GDM1 (cell line): ENCODE data around the gene ZNF846.
"Not testable (repeated sequence)": the region's sequence is repeated elsewhere in the genome, so short reads cannot be mapped to it uniquely, and the experiment has no call there.

Experiments
- DNase-seq: peaks from one replicate; lab custom pipeline; 2025; lab: John Stamatoyannopoulos, UW

ZNF846 gene

DNA sequence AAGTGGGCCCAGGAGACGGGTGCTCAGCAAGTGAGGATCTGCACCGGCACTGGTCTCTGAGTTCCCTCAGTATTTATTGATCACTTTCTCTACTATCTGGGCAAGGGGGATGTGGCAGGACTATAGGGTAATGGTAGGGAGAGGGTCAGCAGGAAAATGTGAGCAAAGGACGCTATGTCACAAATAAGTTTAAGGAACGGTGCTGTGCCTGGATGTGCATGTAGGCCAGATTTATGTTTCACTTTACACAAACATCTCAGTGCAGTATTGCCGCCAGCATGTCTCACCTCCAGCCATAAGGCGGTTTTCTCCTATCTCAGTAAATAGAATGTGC, 15.6 kb upstream of the ZNF846 start:
- not testable (repeated sequence) for DNase-seq

DNA sequence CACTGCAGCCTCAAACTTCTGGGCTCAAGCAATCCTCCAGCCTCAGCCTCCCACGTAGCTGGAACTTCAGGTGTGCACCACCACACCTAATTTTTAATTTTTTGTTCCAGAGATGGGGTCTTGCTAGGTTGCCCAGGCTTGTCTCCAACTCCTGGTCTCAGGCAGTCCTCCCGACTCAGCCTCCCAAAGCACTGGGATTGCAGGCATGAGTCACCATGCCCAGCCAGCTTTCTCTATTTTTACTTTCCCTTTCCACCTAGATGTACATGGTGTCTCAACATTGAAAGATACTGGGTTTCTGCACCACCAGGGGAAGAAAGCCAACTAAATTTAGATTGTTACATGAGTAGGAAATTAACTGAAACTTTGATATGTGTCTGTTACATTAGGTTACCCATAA, 13.8 kb upstream of the ZNF846 start:
- DNase-seq: no peak

DNA sequence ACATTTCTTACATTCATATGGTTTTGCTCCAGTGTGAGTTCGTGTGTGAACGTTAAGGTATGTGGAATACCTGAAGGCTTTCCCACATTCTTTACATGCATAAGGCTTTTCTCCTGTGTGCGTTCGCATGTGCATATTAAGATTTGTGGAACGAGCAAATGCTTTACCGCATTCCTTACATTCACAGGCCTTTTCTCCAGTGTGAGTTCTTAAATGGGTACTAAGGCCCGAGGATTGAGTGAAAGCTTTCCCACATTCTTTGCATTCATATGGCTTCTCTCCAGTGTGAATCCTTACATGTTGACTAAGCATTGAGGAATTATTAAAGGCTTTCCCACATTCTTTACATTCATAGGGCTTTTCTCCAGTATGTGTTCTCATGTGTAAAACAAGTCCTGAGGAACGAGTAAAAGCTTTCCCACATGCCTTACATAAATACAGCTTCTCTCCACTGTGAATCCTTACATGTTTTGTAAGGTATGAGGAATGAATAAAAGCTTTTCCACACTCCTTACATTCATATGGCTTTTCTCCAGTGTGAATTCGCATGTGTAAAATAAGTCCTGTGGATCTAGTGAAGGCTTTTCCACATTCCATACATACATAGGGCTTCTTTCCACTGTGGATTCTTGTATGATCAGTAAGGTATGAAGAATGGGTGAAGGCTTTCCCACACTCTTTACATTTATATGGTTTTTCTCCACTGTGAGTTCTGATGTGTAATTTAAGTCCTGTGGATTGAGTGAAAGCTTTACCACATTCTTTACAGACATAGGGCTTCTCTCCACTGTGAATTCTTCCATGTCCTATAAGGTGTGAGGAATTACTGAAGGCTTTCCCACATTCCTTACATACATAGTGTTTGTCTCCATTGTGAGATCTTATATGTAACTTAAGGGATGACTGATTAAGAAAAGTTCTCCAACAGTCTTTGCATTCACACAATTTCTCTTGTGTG, 10.7 kb downstream of the ZNF846 start:
- DNase-seq: no peak

DNA sequence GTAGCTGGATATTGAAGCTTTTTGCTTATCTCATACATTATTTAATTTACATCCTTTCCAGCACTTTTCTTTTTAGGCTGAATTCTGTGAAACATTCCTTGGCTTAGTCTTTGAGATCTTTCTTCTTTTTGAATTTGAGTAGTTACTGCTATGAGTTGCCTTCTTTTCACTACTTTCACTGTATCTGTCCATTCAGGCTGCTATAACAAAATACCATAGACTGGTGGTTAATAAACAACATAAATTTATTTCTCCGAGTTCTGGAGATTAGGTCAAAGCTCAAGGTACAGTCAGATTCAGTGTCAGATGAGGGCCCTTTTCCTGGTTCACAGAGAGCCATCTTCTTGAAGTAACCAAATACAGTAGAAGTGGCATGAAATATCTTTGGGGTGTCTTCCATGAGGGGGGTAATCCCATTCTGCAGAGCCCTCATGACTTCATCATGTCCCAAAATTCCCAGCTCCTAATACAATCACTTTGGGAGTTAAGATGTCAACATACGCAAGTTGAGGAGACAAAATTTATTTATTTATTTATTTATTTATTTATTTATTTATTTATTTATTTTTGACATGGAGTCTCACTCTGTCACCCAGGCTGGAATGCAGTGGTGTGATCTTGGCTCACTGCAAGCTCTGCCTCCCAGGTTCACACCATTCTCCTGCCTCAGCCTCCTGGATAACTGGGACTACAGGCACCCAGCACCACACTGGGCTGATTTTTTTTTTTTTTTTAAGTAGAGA, 15.7 kb downstream of the ZNF846 start:
- DNase-seq: no peak

DNA sequence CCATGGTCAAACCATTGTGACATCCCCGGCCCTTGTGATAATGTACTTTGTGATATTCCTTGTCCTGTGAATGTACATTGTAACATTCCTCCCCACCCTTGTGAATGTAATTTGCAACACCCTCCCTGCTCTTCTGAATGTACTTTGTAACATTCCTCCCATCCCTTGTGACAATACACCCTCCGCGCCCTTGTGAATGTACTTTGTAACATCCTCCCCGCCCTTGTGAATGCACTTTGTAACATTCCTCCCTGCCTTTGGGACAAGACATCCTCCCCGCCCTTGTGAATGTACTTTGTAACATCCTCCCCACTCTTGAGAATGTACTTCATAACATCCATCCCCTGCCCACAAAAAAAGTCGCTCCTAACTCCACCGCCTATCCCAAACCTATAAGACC, 17.1 kb downstream of the ZNF846 start:
- DNase-seq: no peak

DNA sequence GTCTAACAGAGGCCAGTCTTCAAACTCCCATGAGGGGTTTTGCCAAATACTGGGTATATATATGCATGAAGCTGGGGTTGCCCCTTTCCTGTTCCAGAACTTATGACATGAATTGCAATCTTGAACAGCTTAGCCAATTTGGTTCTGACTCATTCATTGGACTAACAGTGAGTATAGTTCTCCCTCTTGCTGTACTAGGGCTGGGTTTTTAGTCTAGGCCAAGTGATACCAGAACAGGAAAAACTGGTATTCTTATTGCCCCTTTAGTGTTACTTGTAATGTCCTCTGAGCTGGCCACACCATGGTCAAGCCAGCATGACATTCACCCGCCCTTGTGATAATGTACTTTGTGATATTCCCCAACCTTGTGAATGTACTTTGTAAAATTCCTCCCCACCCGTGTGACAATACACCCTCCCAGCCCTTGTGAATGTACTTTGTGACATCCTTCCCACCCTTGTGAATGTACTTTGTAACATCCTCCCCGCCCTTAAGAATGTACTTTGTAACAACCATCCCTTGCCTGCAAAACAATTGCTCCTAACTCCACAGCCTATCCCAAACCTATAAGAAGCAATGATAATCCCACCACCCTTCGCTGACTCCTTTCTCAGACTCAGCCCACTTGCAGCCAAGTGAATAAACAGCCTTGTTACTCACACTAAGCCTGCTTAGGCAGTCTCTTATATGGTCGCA, 26.9 kb downstream of the ZNF846 start:
- no peak for DNase-seq

DNA sequence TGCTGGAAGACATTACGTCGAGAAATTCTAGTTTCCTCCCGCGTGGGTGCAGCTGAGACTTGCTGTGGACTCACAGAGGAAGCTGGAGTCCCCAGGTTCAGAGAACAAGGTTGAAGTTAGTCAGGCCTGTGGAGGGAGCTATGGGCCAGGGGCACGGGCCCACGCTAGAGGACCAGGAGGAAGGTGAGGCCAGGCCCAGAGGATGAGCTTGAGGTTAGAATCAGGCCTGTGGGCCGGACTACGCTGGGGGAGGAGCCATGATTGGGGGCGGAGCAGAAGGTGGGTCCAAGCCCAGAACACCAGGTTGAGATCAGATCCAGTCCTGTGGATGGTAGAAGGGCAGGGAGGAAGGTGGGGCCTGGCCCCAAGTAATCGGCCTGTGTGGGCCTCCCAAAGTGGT, 32.6 kb downstream of the ZNF846 start:
- no peak for DNase-seq

DNA sequence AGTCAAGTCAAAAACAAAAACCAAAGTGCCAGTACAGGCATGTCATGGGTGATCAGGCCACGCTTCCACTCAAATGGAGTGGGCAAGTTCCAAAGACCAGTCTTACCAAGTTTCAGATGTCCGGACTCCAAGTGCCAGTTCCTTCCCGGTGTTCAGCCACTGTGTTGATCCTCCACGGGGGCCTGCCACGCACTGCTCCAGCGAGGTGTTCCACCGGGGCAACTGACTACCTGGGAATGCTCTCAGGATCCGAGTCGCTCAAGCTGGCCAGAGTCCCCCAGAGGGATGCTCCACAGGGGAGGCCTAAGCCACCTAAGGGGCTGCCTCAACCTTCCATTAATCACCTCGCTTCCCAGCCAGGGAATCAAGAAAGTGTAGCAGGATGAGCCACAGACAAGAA, 38.5 kb downstream of the ZNF846 start:
- DNase-seq: not testable (repeated sequence)

DNA sequence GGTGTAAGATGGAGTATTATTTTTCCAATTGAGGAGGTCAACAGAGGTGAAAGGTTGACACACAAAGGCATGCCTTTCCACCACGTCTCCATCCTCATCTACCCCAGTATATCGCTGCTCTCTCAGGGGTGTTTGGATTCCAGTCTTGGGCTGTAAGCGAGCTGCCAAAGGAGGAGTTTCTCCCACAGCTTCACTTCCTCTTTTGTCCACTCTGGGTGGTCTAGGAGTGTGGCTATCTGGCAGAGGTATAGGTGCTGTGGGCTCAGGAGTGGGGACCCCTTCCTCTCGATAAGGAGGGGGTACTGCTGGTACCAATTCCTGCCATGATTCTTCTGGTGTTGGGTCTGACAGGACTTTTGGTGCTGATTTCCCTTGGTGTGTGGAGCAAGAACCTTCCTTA, 39.4 kb downstream of the ZNF846 start:
- no peak for DNase-seq

DNA sequence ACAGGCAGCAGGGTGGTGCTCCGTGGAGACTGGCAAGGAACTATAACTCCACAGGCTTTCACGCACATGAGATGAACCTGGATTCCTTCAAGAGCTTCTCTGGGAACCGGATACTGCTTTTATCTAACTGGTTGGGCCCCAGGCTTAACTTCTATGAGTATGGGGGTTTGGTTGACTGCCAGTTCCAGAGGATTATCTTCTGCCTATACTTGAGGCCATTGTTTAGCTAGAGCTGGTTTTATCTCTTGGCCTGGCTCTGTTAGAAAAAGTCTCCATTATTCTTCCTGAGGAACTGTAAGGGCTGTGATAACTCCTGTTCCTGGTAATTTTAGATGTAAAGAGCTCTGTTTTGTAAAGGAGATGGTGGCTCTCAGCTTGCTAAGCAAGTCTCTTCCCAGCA, 40.9 kb downstream of the ZNF846 start:
- no peak for DNase-seq

DNA sequence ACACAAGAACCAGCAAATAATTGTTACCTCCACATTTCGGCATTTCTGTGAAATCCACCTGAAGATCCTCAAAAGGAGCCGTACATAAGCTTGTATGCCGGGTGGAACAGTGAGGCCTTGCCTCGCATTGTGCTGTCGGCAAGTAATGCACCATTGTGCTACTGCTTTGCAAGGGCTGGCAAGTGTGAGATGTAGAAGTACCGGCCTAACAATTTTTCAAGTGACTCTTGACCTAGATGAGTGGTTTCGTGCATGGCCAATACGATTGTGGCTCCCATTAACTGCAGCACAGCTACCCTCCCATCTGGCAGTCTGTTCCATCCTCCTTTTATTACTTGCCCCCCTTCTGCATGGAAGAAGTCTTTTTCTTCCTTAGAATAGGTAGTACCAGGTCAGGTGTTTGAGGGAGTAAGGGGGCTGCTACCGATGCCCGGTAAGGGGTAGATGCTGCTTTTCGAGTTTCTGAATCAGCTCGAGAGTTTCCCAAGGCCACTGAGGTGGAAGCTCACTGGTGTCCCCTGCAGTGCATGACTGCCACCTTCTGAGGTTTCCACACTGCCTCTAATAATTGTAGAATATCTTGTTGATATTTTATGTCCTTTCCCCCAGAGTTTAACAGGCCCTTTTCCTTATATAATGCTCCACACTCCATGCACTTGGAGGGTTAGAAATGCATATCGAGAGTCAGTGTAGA, 42.9 kb downstream of the ZNF846 start:
- not testable (repeated sequence) for DNase-seq

DNA sequence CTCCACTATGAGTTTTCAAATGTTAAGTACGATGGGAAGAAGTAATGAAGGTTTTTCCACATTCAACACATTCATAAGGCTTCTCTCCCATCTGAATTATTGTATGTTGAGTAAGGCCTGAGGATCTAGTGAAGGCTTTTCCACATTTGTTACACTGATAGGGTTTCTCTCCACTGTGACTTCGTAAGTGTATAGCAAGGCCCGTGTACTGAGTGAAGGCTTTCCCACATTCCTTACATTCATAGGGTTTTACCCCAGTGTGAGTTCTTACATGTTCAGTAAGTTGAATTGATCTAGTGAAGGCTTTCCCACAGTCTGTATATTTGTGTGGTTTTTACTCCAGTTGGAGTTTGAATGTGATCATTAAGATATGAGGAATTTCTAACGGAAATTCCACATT, 44.4 kb downstream of the ZNF846 start:
- no peak for DNase-seq

DNA sequence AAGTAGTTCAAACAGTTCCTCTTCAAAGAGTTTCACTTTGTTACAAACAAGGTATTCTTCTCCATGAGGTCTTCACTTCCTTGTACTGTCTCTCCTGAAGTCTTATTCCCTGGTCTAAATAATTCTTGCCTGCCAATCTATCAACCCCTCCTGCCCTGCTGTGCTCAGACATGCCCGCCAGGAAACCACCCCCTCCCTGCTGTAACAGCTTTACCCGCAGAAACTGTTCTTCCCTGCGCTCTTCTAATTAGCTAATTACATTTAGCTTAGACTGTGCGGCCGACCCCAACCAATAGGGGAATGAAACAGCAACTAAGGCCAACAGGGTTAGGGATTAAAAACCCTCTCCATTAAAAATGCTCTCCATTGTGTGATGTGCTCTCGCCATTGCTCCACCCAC, 46.7 kb downstream of the ZNF846 start:
- DNase-seq: peak; percentile 71

DNA sequence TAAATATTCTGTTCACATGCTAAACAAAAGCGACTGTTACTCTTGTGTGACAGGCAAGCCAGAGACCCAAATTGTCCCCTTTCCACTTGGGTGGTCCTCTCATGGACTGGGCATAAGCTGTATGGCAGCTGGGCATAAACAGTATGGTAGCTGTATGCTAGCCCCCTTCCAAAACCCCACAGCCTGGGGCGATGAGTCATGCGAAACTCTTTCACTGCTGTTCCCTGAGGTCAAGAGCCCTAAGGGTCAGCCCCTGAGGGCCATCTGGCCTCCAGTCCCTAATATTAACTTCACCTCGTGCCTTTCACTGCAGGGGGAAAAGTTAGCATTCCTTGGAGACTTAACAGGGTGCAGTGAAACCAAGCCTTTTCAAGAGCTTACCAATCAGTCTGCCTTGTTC, 48.0 kb downstream of the ZNF846 start:
- DNase-seq: no peak

DNA sequence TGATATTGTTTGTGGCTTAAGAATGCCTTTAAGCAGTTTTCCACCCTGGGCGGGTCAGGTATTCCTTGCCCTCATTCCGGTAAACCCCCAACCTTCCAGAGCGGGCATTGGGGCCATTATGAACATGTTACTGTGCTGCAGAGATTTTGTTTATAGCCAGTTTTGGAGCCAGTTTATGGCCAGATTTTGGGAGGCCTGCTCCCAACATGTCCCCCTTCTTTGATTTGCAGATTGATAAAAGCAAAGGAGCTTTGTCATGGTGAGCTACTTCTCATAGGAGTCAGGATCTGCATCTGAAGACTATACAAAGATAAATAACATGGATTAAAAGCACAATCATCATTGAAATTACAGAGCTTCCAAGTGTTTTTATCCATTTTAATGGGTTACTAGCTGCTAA, 56.7 kb downstream of the ZNF846 start:
- DNase-seq: no peak

DNA sequence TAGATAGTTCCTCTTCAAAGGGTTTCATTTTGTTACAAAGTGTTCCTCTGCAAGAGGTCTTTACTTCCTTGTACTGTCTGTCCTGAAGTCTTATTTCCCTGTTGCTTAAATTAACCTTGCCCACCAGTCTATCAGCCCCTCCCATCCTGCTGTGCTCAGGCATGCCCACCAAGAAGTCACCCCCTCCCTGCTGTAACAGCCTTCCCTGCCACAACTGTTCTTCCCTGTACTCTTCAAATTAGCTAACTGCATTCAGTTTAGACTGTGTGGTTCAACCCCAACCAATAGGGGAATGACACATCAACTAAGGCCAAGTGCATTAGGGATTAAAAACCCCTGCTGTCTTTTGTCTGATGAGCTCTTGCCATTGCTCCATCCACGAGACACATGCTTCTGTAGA, 59.2 kb downstream of the ZNF846 start:
- DNase-seq: peak; percentile 83

DNA sequence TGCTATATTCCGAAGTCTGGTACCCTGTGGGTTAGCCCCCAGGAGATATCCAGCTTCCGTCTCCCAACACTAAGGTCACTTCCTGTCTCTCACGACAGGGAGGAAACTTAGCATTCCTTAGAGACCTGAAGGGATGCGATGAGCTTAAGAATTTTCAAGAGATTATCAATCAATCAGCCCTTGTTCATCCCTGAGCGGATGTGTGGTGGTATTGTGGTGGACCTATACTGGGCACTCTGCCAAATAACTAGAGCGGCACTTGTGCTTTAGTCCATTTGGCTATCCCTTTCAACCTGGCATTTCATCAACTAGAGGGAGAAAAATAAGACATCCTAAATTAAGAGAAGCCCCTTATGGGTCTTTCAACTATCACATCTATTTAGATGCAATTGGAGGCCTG, 62.7 kb downstream of the ZNF846 start:
- DNase-seq: no peak

DNA sequence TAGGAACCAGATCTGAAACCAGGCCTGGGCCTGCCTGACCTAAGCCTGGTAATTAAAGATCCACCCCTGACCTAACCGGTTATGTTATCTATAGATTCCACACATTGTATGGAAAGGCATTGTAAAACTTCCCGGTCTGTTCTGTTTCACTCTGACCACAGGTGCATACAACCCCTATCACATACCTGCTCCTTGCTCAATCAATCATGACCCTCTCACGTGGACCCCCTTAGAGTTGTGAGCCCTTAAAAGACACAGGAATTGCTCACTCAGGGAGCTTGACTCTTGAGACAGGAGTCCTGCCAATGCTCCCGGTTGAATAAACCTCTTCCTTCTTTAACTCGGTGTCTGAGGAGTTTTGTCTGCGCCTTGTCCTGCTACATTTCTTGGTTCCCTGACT, 66.4 kb downstream of the ZNF846 start:
- no peak for DNase-seq
